ENCODE data around the gene EXOC3L2. TPM values are rescaled to one million over a fixed set of nuclear protein-coding genes. Genes with fewer than 3 reads are reported as not detected.

EXOC3L2 gene
- polyA plus RNA-seq (2011; rRNA removed) (0.04 TPM in 1 of 2 replicates, not detected in the other), polyA minus RNA-seq (2011; rRNA and poly(A)+ RNA removed) (not detected in 2 replicates)

- POLR2A ChIA-PET: no interaction called here
- DNase-seq (ENCODE audit: low read depth): no peak
- no peaks in the 10 kb centered on the region for H3K27me3 ChIP-seq (ENCODE audit: control insufficient read depth, insufficient read depth, low read length)
- no peaks in the 10 kb centered on the region for H3K36me3 ChIP-seq (ENCODE audit: control insufficient read depth, insufficient read depth, low read length)
- CTCF ChIA-PET: interaction anchor here (1.1 to 1.3 kb wide), 3 partner anchors 58 to 461 kb away, joined by 3 to 5 read pairs (median 4); no protein-coding TSS in a partner anchor
- H3K4me3 ChIP-seq (ENCODE audit: low read depth, low read length): no peak within 1 kb of the TSS
- TF ChIP-seq CTCF (IDR thresholded peaks at IDR 0.05; ENCODE audit: insufficient read depth, low read depth, low read length): no peak
These were observed at the start of gene EXOC3L2 for GRCh38 chr19:45245334-45245787. Gene EXOC3L2 (minus strand): TSS chr19:45245407. CDS start chr19:45239045, 6,362 bp downstream.

- DNase-seq (ENCODE audit: low read depth): no peak
- H3K27me3 ChIP-seq (ENCODE audit: control insufficient read depth, insufficient read depth, low read length): no peaks in the 10 kb centered on the region
- no peak overlapping the region for H3K4me3 ChIP-seq (ENCODE audit: low read depth, low read length)
- TF ChIP-seq CTCF (IDR thresholded peaks at IDR 0.05; ENCODE audit: insufficient read depth, low read depth, low read length): no peak
- POLR2A ChIA-PET: no interaction called here
- CTCF ChIA-PET: no interaction called here
- peaks cover 29% of the 10 kb centered on the region for H3K36me3 ChIP-seq (ENCODE audit: control insufficient read depth, insufficient read depth, low read length)
These were observed 49.3 kb upstream of the EXOC3L2 start for GRCh38 chr19:45294291-45295029.

- no peak for DNase-seq (ENCODE audit: low read depth)
- no peak for TF ChIP-seq CTCF (IDR thresholded peaks at IDR 0.05; ENCODE audit: insufficient read depth, low read depth, low read length)
- POLR2A ChIA-PET: no interaction called here
- Histone ChIP-seq H3K4me3 (ENCODE audit: low read depth, low read length) (no peak overlapping the region), H3K27me3 (ENCODE audit: control insufficient read depth, insufficient read depth, low read length) (no peaks in the 10 kb centered on the region), H3K36me3 (ENCODE audit: control insufficient read depth, insufficient read depth, low read length) (peaks cover 25% of the 10 kb centered on the region)
- CTCF ChIA-PET: no interaction called here
These were observed 48.5 kb upstream of the EXOC3L2 start for GRCh38 chr19:45293682-45294081.

GRCh38 chr19:45291834-45292233, 46.6 kb upstream of the EXOC3L2 start:
- Histone ChIP-seq H3K4me3 (ENCODE audit: low read depth, low read length) (no peak overlapping the region), H3K27me3 (ENCODE audit: control insufficient read depth, insufficient read depth, low read length) (no peaks in the 10 kb centered on the region), H3K36me3 (ENCODE audit: control insufficient read depth, insufficient read depth, low read length) (peaks cover 27% of the 10 kb centered on the region)
- POLR2A ChIA-PET: no interaction called here
- no peak for TF ChIP-seq CTCF (IDR thresholded peaks at IDR 0.05; ENCODE audit: insufficient read depth, low read depth, low read length)
- no peak for DNase-seq (ENCODE audit: low read depth)
- CTCF ChIA-PET: interaction anchor here (1.6 kb wide), 1 partner anchor 47 kb away, joined by 6 read pairs; no protein-coding TSS in a partner anchor

GRCh38 chr19:45290381-45290931, 45.2 kb upstream of the EXOC3L2 start:
- ChIA-PET POLR2A (no interaction called here), CTCF (interaction anchor here (0.6 kb wide), 1 partner anchor 1590 kb away, joined by 3 read pairs; no protein-coding TSS in a partner anchor)
- H3K4me3 ChIP-seq (ENCODE audit: low read depth, low read length): no peak overlapping the region
- no peaks in the 10 kb centered on the region for H3K27me3 ChIP-seq (ENCODE audit: control insufficient read depth, insufficient read depth, low read length)
- no peak for TF ChIP-seq CTCF (IDR thresholded peaks at IDR 0.05; ENCODE audit: insufficient read depth, low read depth, low read length)
- H3K36me3 ChIP-seq (ENCODE audit: control insufficient read depth, insufficient read depth, low read length): peaks cover 24% of the 10 kb centered on the region
- no peak for DNase-seq (ENCODE audit: low read depth)
